HepG2 (cell line): ENCODE results near the gene ATP11A. TPM values are rescaled to one million over a fixed set of nuclear protein-coding genes. Genes with fewer than 3 reads are reported as not detected.

Experiments used
- ATAC-seq: fragments of 200-7000 bp; cut with Tn5 transposase; 3 replicates; pipeline ENCODE4 v1.9.1; 2020; ENCODE audit warnings: mild to moderate bottlenecking, moderate library complexity
- BruUV-seq: library from RNA; stranded (reverse); fragments of 400-500 nt; replicated peaks from 2 replicates; lab custom pipeline; 2021; lab: Mats Ljungman, UMichigan
- CTCF ChIA-PET: fragments of 300-600 bp; formaldehyde crosslinking; extraction: SDS; loops from one replicate; lab custom pipeline; 2021; ENCODE audit warnings: low total read pairs, inconsistent platforms, low intra/inter-chr PET ratio; lab: Yijun Ruan, JAX
- POLR2A ChIA-PET: fragments of 350-600 bp; sonication (Branson Sonifier 250); formaldehyde crosslinking; loops from one replicate; lab custom pipeline; 2020; ENCODE audit warnings: antibody characterized with exemption, inconsistent platforms; lab: Yijun Ruan, JAX
- DNase-seq: peaks from one replicate; pipeline ENCODE4 v3.0.0-alpha.2; 2015; ENCODE audit warnings: low spot score
- FAIRE-seq: peaks from 3 replicates; lab custom pipeline; 2011; peaks lifted over from hg19 to GRCh38; lab: Jason Lieb, UNC
- H2AFZ ChIP-seq: one replicate; pipeline ENCODE4 v1.6.1; 2011; ENCODE audit warnings: low read length, inconsistent platforms
- H3K27ac ChIP-seq: fragments of 300-600 bp; 3 replicates; pipeline ENCODE4 v1.8.0; 2011; ENCODE audit warnings: mixed run types, mild to moderate bottlenecking, mixed read lengths, low read length, inconsistent platforms; ENCODE audit not compliant: insufficient read depth; ENCODE audit errors: extremely low read length
- H3K27me3 ChIP-seq, 2 experiments: fragments of 200-600 bp in 1 of 2; 2 replicates in 1 of 2; 3 replicates in 1 of 2; pipeline versions ENCODE4 v1.6.0 to v1.8.0; 2011; ENCODE audit warnings: low read length in 2 of 2, mild to moderate bottlenecking in 2 of 2, moderate library complexity in 2 of 2, inconsistent platforms in 1 of 2; ENCODE audit not compliant: insufficient read depth in 2 of 2, control insufficient read depth in 1 of 2
- H3K36me3 ChIP-seq, 2 experiments: fragments of 200-600 bp in 1 of 2; replicated peaks in 1 of 2; 2 replicates in 1 of 2; 3 replicates in 1 of 2; pipeline versions ENCODE4 v1.5.1 to v1.8.0; 2011; ENCODE audit warnings: low read length in 2 of 2, inconsistent platforms in 1 of 2; ENCODE audit not compliant: insufficient read depth in 2 of 2, control insufficient read depth in 1 of 2
- H3K4me1 ChIP-seq: 2 replicates; pipeline ENCODE4 v1.5.1; 2012; ENCODE audit warnings: low read length, inconsistent platforms; ENCODE audit not compliant: insufficient read depth
- H3K4me2 ChIP-seq: 2 replicates; pipeline ENCODE4 v1.6.0; 2011; ENCODE audit warnings: low read depth, low read length, inconsistent platforms
- H3K4me3 ChIP-seq, 3 experiments: fragments of 200-600 bp in 1 of 3; sonication (generic), shearing (Covaris generic) in 1 of 3; replicated peaks in 1 of 3; 2 replicates each; pipeline ENCODE4 v1.5.1; 2011 to 2016; ENCODE audit warnings: low read length in 3 of 3, inconsistent platforms in 2 of 3, low read depth in 2 of 3, mild to moderate bottlenecking in 2 of 3, control low read depth in 1 of 3, mixed read lengths in 1 of 3; ENCODE audit not compliant: insufficient read depth in 1 of 3
- H3K79me2 ChIP-seq: one replicate; pipeline ENCODE4 v1.6.1; 2011; ENCODE audit warnings: low read length, inconsistent platforms; ENCODE audit not compliant: insufficient read depth
- H3K9ac ChIP-seq: 2 replicates; pipeline ENCODE4 v1.6.0; 2011; ENCODE audit warnings: mild to moderate bottlenecking, low read depth, low read length, inconsistent platforms; ENCODE audit not compliant: insufficient read depth
- H3K9me3 ChIP-seq: 2 replicates; pipeline ENCODE4 v1.5.1; 2012; ENCODE audit warnings: mild to moderate bottlenecking, low read length
- H4K20me1 ChIP-seq: 2 replicates; pipeline ENCODE4 v1.6.0; 2011; ENCODE audit warnings: inconsistent platforms, mild to moderate bottlenecking, low read length, moderate library complexity; ENCODE audit not compliant: insufficient read depth
- ARNT ChIP-seq: fragments of 450-650 bp; IDR thresholded peaks from 2 replicates; pipeline ENCODE4 v1.6.1; 2017
- FOXO1 ChIP-seq: sonication (generic); formaldehyde crosslinking; IDR thresholded peaks from 2 replicates; pipeline ENCODE4 v1.4.0; 2020; ENCODE audit warnings: missing genetic modification reagents
- GZF1 ChIP-seq: sonication (generic); formaldehyde crosslinking; IDR thresholded peaks from 2 replicates; pipeline ENCODE4 v1.5.1; 2020; ENCODE audit warnings: mild to moderate bottlenecking, missing genetic modification reagents
- KAT2B ChIP-seq: fragments of 150-350 bp; IDR thresholded peaks from 2 replicates; pipeline ENCODE4 v1.6.1; 2014; ENCODE audit warnings: low read depth, low read length, borderline replicate concordance
- POLR2AphosphoS2 ChIP-seq: IDR thresholded peaks from 2 replicates; pipeline ENCODE4 v1.6.1; 2011; ENCODE audit warnings: low read depth, low read length, improper control_type of control experiment
- PRDM10 ChIP-seq: sonication (generic); formaldehyde crosslinking; IDR thresholded peaks from 2 replicates; pipeline ENCODE4 v1.4.0; 2020; ENCODE audit warnings: low read depth, missing genetic modification reagents
- SOX6 ChIP-seq, 2 experiments: fragments of 450-650 bp in 1 of 2; sonication (generic) in 1 of 2; formaldehyde crosslinking in 1 of 2; IDR thresholded peaks; 2 replicates each; pipeline versions ENCODE4 v1.4.0 to v1.6.1; 2017 to 2020; ENCODE audit warnings: antibody characterized with exemption in 1 of 2, mild to moderate bottlenecking in 1 of 2, missing genetic modification reagents in 1 of 2
- ZNF362 ChIP-seq: sonication (generic); formaldehyde crosslinking; IDR thresholded peaks from 2 replicates; pipeline ENCODE4 v1.4.0; 2020; ENCODE audit warnings: missing genetic modification reagents, mild to moderate bottlenecking, borderline replicate concordance
- ZNF510 ChIP-seq: sonication (generic); formaldehyde crosslinking; IDR thresholded peaks from 2 replicates; pipeline ENCODE4 v1.4.0; 2020; ENCODE audit warnings: low read depth, mild to moderate bottlenecking, missing genetic modification reagents
- ZNF576 ChIP-seq: sonication (generic); formaldehyde crosslinking; IDR thresholded peaks from 2 replicates; pipeline ENCODE4 v1.4.0; 2020; ENCODE audit warnings: mild to moderate bottlenecking, missing genetic modification reagents
- ZNF615 ChIP-seq: sonication (generic); formaldehyde crosslinking; IDR thresholded peaks from 2 replicates; pipeline ENCODE4 v1.5.0; 2020; ENCODE audit warnings: mild to moderate bottlenecking, missing genetic modification reagents, borderline replicate concordance
- ZNF7 ChIP-seq: IDR thresholded peaks from 2 replicates; pipeline ENCODE4 v1.6.1; 2016; ENCODE audit warnings: missing biosample characterization, missing genetic modification reagents
- ZNF790 ChIP-seq: sonication (generic); formaldehyde crosslinking; IDR thresholded peaks from 2 replicates; pipeline ENCODE4 v1.8.0; 2022; ENCODE audit warnings: missing genetic modification reagents, mild to moderate bottlenecking, borderline replicate concordance
- ZSCAN30 ChIP-seq: sonication (generic); formaldehyde crosslinking; IDR thresholded peaks from 2 replicates; pipeline ENCODE4 v1.5.0; 2020; ENCODE audit warnings: mild to moderate bottlenecking, missing genetic modification reagents
- WGBS: methylation state at CpG from one replicate; pipeline ENCODE4 v1.1.6; 2017; ENCODE audit warnings: low lambda C conversion rate; 5-methylcytosine and 5-hydroxymethylcytosine counted together
- in situ Hi-C: cut with HindIII; loops from 2 replicates; pipeline ENCODE4 v1.10.0; 2017; ENCODE audit warnings: low pct_unique_long_range_greater_than_20kb; ENCODE audit not compliant: extremely low pct_ligation_motif_present
- intact Hi-C: fragments of 100-400 bp; cut with micrococcal nuclease; formaldehyde crosslinking; loops from one replicate; pipeline ENCODE4 v1.10.0; 2022; ENCODE audit not compliant: unreplicated experiment
- polyA plus RNA-seq, 8 experiments: library from polyadenylated mRNA; depleted of rRNA in 3 of 8; stranded (reverse) in 7 of 8; unstranded in 1 of 8; fragments of >200 nt; fragmentation: Illumina TruSeq in 4 of 8; extraction: Trizol in 4 of 8; gene quantifications; 2 replicates each; pipeline versions ENCODE4 v1.2.1 to v1.2.3, GENCODE V29; 2011 to 2016; ENCODE audit warnings: low read depth in 4 of 8, missing spikeins in 1 of 8, mixed read lengths in 1 of 8; ENCODE audit not compliant: insufficient read depth in 1 of 8
- total RNA-seq, 5 experiments: library from RNA; depleted of rRNA; stranded (reverse); fragments of >200 nt; fragmentation: Illumina TruSeq; extraction: Trizol; gene quantifications; 2 replicates each; pipeline ENCODE4 v1.2.3, GENCODE V29; 2016; ENCODE audit warnings: low read depth in 1 of 5

ATP11A gene
- total and polyA plus RNA-seq, 2 of the 13 experiments (the other 11 are each of a cell fraction or from before 2014, with no cell fraction given), result 18.4 to 20.1 TPM

- H3K4me3 ChIP-seq, result no peak overlapping the region
- H3K4me1 ChIP-seq, result peaks cover 31% of the 10 kb centered on the region
- H3K9ac ChIP-seq, result no peak overlapping the region
- no peak overlapping the region for H2AFZ ChIP-seq
- TF ChIP-seq GZF1 (CRISPR knock-in tag) (no peak), POLR2AphosphoS2 (no peak), ARNT (no peak), ZNF510 (CRISPR knock-in tag) (no peak), ZNF7 (CRISPR knock-in tag) (no peak), ZNF790 (CRISPR knock-in tag) (no peak), ZSCAN30 (CRISPR knock-in tag) (no peak), ZNF576 (no peak), SOX6 (IDR thresholded peaks at IDR 0.05) (no peak), SOX6 (CRISPR knock-in tag; IDR thresholded peaks at IDR 0.05) (no peak), PRDM10 (CRISPR knock-in tag) (no peak), ZNF362 (CRISPR knock-in tag) (no peak), ZNF615 (CRISPR knock-in tag) (no peak), KAT2B (no peak), FOXO1 (no peak)
- DNase-seq (no peak), ATAC-seq (no peak), FAIRE-seq (no peak)
- H3K27me3 ChIP-seq, result no peaks in the 10 kb centered on the region
- intact Hi-C loops, result no loop called here
- H3K9me3 ChIP-seq, result no peaks in the 10 kb centered on the region
- in situ Hi-C loops, result no loop called here
- WGBS, result 96% methylated on average over 9 of the region's 9 CpGs
- ChIA-PET POLR2A (no interaction called here), CTCF (no interaction called here)
- peaks cover 3 to 5% of the 10 kb centered on the region in 2 experiments; a peak in 3 of 5 replicates for H3K36me3 ChIP-seq
- BruUV-seq, result no TSS peak
- H3K79me2 ChIP-seq, result peaks cover 83% of the 10 kb centered on the region
- peaks cover 58% of the 10 kb centered on the region for H4K20me1 ChIP-seq
- H3K4me2 ChIP-seq, result no peak overlapping the region
- H3K27ac ChIP-seq, result no peak overlapping the region
These were observed 57.4 kb downstream of the ATP11A start for GRCh38 chr13:112747256-112747655.
